ENCODE data around the gene ULK4.

DNA sequence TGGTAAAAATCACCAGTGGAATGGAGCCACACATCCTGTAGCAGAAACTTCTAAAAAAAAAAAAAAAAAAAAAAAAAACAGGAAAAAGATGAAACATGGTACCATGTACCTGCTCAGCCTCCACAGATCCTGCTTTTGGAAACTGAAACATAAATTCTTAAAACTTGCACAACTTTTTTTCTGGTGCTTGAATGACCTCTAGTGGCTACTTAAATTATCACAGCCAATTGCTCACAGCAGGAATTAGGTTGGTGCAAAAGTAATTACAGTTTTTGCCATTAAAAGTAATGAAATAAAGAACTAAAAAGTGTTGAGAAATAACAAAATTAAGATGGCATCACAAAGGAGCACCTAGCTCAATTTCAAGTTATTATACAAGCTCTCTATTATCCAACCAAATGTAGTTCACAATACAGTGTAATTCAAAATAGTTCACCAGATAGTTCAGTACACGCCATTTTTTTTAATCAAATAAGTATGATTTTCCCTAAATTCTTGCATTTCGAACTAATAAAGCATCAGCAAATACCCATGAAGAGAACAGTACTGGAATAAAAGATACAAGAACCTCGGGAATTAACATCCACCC, 80.6 kb downstream of the ULK4 start:
- TF ChIP-seq EZH2 (IDR thresholded peaks at IDR 0.05; ENCODE audit: low read length, missing control alignments), result no peak
- TF ChIP-seq, protein P1, sequence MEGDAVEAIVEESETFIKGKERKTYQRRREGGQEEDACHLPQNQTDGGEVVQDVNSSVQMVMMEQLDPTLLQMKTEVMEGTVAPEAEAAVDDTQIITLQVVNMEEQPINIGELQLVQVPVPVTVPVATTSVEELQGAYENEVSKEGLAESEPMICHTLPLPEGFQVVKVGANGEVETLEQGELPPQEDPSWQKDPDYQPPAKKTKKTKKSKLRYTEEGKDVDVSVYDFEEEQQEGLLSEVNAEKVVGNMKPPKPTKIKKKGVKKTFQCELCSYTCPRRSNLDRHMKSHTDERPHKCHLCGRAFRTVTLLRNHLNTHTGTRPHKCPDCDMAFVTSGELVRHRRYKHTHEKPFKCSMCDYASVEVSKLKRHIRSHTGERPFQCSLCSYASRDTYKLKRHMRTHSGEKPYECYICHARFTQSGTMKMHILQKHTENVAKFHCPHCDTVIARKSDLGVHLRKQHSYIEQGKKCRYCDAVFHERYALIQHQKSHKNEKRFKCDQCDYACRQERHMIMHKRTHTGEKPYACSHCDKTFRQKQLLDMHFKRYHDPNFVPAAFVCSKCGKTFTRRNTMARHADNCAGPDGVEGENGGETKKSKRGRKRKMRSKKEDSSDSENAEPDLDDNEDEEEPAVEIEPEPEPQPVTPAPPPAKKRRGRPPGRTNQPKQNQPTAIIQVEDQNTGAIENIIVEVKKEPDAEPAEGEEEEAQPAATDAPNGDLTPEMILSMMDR (conservative IDR thresholded peaks at IDR 0.05 in 1 of 2, IDR thresholded peaks at IDR 0.05 in 1 of 2; ENCODE audit: low read depth in 1 of 2, low read length in 2 of 2), result peak; percentile 52 to 55
